ENCODE results near the gene LMO7. TPM values are rescaled to one million over a fixed set of nuclear protein-coding genes. Genes with fewer than 3 reads are reported as not detected.

Gene LMO7
- total and polyA plus RNA-seq, 4 donors = 75.9 to 679 (median 214) TPM

DNA sequence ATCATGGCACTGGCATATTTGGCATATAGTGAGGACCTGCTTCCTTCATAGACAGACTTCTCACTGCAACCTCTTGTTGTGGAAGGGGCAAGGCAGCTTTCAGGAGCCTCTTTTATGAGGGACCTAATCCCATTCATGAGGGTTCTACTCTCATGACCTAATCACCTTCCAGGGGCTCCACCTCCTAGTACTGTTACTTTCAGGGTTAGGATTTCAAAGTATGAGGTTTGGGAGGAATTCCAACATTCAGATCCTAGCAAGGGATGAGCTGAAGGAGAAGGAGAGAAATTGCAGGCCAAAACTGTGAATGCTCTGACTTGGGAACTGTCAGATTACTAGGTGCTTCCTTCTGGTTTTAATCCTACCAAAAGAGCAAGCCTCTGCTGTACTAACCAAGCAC, 87.8 kb downstream of the LMO7 start:
- no peaks in the 10 kb centered on the region for H3K9me3 ChIP-seq (ENCODE audit: control insufficient read depth in 4 of 4, insufficient read depth in 3 of 4, low read length in 3 of 4)
- no peaks in the 10 kb centered on the region for H3K36me3 ChIP-seq (ENCODE audit: control insufficient read depth in 4 of 4, insufficient read depth in 4 of 4, low read length in 4 of 4)
- no peak overlapping the region for H3K4me3 ChIP-seq
- H3K27me3 ChIP-seq (ENCODE audit: control insufficient read depth in 3 of 3, insufficient read depth in 3 of 3, low read length in 2 of 3) = no peaks in the 10 kb centered on the region
- H3K27ac ChIP-seq (ENCODE audit: low read depth in 1 of 2, low read length in 1 of 2) = peak overlapping the region in 1 of 2 donors; percentile 83
- DNase-seq (no peak), ATAC-seq (ENCODE audit: insufficient read depth, low FRiP score) (no peak)
- TF ChIP-seq, protein P1, sequence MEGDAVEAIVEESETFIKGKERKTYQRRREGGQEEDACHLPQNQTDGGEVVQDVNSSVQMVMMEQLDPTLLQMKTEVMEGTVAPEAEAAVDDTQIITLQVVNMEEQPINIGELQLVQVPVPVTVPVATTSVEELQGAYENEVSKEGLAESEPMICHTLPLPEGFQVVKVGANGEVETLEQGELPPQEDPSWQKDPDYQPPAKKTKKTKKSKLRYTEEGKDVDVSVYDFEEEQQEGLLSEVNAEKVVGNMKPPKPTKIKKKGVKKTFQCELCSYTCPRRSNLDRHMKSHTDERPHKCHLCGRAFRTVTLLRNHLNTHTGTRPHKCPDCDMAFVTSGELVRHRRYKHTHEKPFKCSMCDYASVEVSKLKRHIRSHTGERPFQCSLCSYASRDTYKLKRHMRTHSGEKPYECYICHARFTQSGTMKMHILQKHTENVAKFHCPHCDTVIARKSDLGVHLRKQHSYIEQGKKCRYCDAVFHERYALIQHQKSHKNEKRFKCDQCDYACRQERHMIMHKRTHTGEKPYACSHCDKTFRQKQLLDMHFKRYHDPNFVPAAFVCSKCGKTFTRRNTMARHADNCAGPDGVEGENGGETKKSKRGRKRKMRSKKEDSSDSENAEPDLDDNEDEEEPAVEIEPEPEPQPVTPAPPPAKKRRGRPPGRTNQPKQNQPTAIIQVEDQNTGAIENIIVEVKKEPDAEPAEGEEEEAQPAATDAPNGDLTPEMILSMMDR (IDR thresholded peaks at IDR 0.05; ENCODE audit: control extremely low read depth, extremely low read depth) = no peak
- H3K9ac ChIP-seq (ENCODE audit: insufficient read depth in 1 of 2, low read length in 2 of 2) = no peak overlapping the region
- peaks cover 0 to 14% (median 0%) of the 10 kb centered on the region in 5 donors for H3K4me1 ChIP-seq (ENCODE audit: control insufficient read depth in 5 of 5, insufficient read depth in 5 of 5, low read length in 5 of 5)

DNA sequence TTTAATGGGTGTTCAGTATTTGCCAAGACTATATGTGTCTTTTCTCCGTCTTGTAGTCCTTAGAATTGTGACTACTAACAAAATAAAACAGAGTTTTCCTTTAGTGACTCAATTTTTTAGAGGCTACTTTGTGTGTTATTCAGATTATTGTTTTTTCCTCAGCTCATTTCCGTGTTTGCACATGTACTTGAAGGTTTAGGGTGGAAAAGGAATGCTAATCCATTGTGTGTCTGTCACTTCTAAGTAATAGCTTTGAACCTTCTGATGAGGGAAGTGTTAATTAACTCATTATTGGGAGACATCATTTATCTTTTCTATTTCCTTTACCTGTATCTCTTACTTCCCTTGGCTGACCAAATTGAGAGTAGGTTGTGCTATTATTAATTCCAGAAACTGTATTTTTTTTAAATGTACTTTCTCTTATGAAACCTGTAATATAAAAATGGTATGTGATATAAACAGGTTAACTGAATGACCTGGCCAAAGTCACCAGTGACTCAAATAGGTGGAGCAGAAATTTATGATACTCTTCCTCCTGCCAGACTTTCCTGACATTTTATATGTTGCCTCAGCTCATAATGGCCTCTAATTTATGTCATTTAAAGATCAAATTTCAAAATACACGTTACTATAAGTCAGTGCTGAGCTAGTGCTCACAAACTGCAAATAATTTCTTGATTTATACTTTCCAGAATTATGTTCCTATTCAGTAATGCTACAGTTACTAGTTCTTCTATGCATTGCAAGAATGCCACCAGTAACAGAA, 88.8 kb downstream of the LMO7 start:
- 44 to 64% methylated on average over 3 of the region's 3 CpGs for WGBS, 2 donors
- ATAC-seq (ENCODE audit: insufficient read depth, low FRiP score) (peak; percentile 80), DNase-seq (peak in 2 of 3 donors; percentile 26 to 32)
- no peak overlapping the region for H3K27ac ChIP-seq (ENCODE audit: low read depth in 1 of 2, low read length in 1 of 2)
- peaks cover 0 to 14% (median 0%) of the 10 kb centered on the region in 5 donors for H3K4me1 ChIP-seq (ENCODE audit: control insufficient read depth in 5 of 5, insufficient read depth in 5 of 5, low read length in 5 of 5)
- TF ChIP-seq, protein P1 (IDR thresholded peaks at IDR 0.05; ENCODE audit: control extremely low read depth, extremely low read depth) = no peak
- H3K9ac ChIP-seq (ENCODE audit: insufficient read depth in 1 of 2, low read length in 2 of 2) = no peak overlapping the region
- H3K4me3 ChIP-seq = no peak overlapping the region
- H3K27me3 ChIP-seq (ENCODE audit: control insufficient read depth in 3 of 3, insufficient read depth in 3 of 3, low read length in 2 of 3) = no peaks in the 10 kb centered on the region
- H3K9me3 ChIP-seq (ENCODE audit: control insufficient read depth in 4 of 4, insufficient read depth in 3 of 4, low read length in 3 of 4) = no peaks in the 10 kb centered on the region
- H3K36me3 ChIP-seq (ENCODE audit: control insufficient read depth in 4 of 4, insufficient read depth in 4 of 4, low read length in 4 of 4) = no peaks in the 10 kb centered on the region

DNA sequence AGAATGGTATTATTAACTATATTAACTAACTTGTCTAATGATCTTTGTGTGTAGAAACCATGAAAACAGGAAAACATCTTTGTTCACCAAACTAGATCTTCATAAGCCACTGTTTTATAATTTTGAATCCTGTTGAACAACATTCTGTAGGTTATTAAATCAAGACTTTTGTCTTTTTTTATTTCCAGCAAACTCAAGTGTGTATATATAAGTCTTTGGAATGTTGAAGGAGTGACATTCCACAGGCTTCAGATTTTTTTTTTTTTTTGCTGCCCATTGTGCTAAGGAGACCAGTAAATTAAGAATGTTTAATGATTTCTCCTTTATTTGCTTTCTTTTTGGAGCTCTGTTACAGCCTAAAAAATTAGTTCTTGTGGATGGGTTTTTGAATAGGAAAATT, 89.6 kb downstream of the LMO7 start:
- TF ChIP-seq, protein P1 (IDR thresholded peaks at IDR 0.05; ENCODE audit: control extremely low read depth, extremely low read depth) = no peak
- H3K9me3 ChIP-seq (ENCODE audit: control insufficient read depth in 4 of 4, insufficient read depth in 3 of 4, low read length in 3 of 4) = no peaks in the 10 kb centered on the region
- peaks cover 0 to 14% (median 0%) of the 10 kb centered on the region in 5 donors for H3K4me1 ChIP-seq (ENCODE audit: control insufficient read depth in 5 of 5, insufficient read depth in 5 of 5, low read length in 5 of 5)
- H3K4me3 ChIP-seq = no peak overlapping the region
- H3K27me3 ChIP-seq (ENCODE audit: control insufficient read depth in 3 of 3, insufficient read depth in 3 of 3, low read length in 2 of 3) = no peaks in the 10 kb centered on the region
- ATAC-seq (ENCODE audit: insufficient read depth, low FRiP score) (peak; percentile 55), DNase-seq (peak in 2 of 3 donors; percentile 59 to 68)
- no peaks in the 10 kb centered on the region for H3K36me3 ChIP-seq (ENCODE audit: control insufficient read depth in 4 of 4, insufficient read depth in 4 of 4, low read length in 4 of 4)
- H3K27ac ChIP-seq (ENCODE audit: low read depth in 1 of 2, low read length in 1 of 2) = no peak overlapping the region
- H3K9ac ChIP-seq (ENCODE audit: insufficient read depth in 1 of 2, low read length in 2 of 2) = no peak overlapping the region

Measured in lung (tissue), 12 donors.